Psoas muscle (tissue), 8 donors: ENCODE results near the gene OR2M4. TPM values are rescaled to one million over a fixed set of nuclear protein-coding genes. Genes with fewer than 3 reads are reported as not detected.

Source experiments
- ATAC-seq, 4 donors: fragments of 200-7000 bp; cut with Tn5 transposase; one replicate each; pipeline ENCODE4 v1.9.1; 2020; ENCODE audit warnings: moderate library complexity in 3 of 4, mild to moderate bottlenecking in 2 of 4
- DNase-seq, 2 donors: peaks; one replicate each; pipeline ENCODE4 v3.0.0-alpha.2; 2020
- H3K27ac ChIP-seq: fragments of 200-600 bp; one replicate; pipeline ENCODE4 v1.8.0; 2022
- H3K27me3 ChIP-seq, 3 donors: fragments of 200-600 bp in 1 of 3; one replicate each; pipeline versions ENCODE4 v1.6.1 to v1.8.0; 2013 to 2022; ENCODE audit warnings: low read length in 2 of 3, mild to moderate bottlenecking in 2 of 3, moderate library complexity in 1 of 3; ENCODE audit not compliant: insufficient read depth in 3 of 3
- H3K36me3 ChIP-seq, 2 donors: fragments of 200-600 bp in 1 of 2; one replicate each; pipeline versions ENCODE4 v1.6.1 to v1.8.0; 2013 to 2022; ENCODE audit warnings: low read depth in 1 of 2, mild to moderate bottlenecking in 1 of 2, moderate library complexity in 1 of 2; ENCODE audit not compliant: insufficient read depth in 1 of 2
- H3K4me1 ChIP-seq: fragments of 200-600 bp; one replicate; pipeline ENCODE4 v1.8.0; 2022
- H3K4me3 ChIP-seq: fragments of 200-600 bp; one replicate; pipeline ENCODE4 v1.8.0; 2022; ENCODE audit warnings: mild to moderate bottlenecking
- H3K9me3 ChIP-seq: fragments of 200-600 bp; one replicate; pipeline ENCODE4 v1.8.0; 2022
- WGBS, 3 donors: extraction: QIAGEN DNeasy Blood & Tissue Kit; methylation state at CpG; one replicate each; pipeline versions ENCODE4 v1.1.6 to v1.1.7; 2013; 5-methylcytosine and 5-hydroxymethylcytosine counted together
- intact Hi-C, 2 donors: fragments of 100-400 bp; cut with DNase I; formaldehyde crosslinking; loops; one replicate each; pipeline versions ENCODE4 v1.11.0 to v1.14.2; 2022
- long read RNA-seq, 2 donors: library from polyadenylated mRNA; unstranded; transcript quantifications; one replicate each; pipeline ENCODE4 v2.0.0, GENCODE V29; 2021
- polyA plus RNA-seq, 3 donors: library from polyadenylated mRNA; stranded (reverse); fragments of 200-250 nt; gene quantifications; one replicate each; pipeline ENCODE4 v1.2.3, GENCODE V29; 2013
- total RNA-seq, 4 donors: library from RNA; stranded (reverse); fragmentation: NEBNext Ultra II Directional in 2 of 4; extraction: Animal tissue kit (Norgen Biotek cat#: 25700) in 2 of 4; gene quantifications; one replicate each; pipeline versions ENCODE4 v1.2.1 to v1.2.4, GENCODE V29; 2021 to 2023
- TF ChIP-seq, protein P1 (sequence below): fragments of 200-600 bp; IDR thresholded peaks from one replicate; pipeline ENCODE4 v1.8.0; 2022; ENCODE audit warnings: antibody characterized with exemption
- donor health status: healthy with polysubstance abuse.
- donor health status: DM: no; HTN: no; CAD: no; lungs with moderate emphysema.
- donor health status: Bipolar disorder and iron deficiency.
- donor health status: healthy.
- donor health status: DM: yes; HTN: yes; CAD: no.
- donor health status: DM: no; HTN: no; CAD: no.
- donor health status: DM: no; HTN: no; CAD: no.
- donor health status: DM: yes; HTN: yes; CAD: no.

The OR2M4 gene, protein sequence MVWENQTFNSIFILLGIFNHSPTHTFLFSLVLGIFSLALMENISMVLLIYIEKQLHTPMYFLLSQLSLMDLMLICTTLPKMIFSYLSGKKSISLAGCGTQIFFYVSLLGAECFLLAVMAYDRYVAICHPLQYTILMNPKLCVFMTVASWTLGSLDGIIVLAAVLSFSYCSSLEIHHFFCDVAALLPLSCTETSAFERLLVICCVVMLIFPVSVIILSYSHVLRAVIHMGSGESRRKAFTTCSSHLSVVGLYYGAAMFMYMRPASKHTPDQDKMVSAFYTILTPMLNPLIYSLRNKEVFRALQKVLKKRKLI
- total RNA-seq (not detected), polyA plus RNA-seq (not detected)
- long read RNA-seq, donor 1 = 0 reads
- long read RNA-seq, donor 2 = 0 reads

- no peaks in the 10 kb centered on the region for H3K27me3 ChIP-seq
- H3K27ac ChIP-seq = no peak within 1 kb of the TSS
- intact Hi-C loops = no loop called here
- TF ChIP-seq, protein P1, sequence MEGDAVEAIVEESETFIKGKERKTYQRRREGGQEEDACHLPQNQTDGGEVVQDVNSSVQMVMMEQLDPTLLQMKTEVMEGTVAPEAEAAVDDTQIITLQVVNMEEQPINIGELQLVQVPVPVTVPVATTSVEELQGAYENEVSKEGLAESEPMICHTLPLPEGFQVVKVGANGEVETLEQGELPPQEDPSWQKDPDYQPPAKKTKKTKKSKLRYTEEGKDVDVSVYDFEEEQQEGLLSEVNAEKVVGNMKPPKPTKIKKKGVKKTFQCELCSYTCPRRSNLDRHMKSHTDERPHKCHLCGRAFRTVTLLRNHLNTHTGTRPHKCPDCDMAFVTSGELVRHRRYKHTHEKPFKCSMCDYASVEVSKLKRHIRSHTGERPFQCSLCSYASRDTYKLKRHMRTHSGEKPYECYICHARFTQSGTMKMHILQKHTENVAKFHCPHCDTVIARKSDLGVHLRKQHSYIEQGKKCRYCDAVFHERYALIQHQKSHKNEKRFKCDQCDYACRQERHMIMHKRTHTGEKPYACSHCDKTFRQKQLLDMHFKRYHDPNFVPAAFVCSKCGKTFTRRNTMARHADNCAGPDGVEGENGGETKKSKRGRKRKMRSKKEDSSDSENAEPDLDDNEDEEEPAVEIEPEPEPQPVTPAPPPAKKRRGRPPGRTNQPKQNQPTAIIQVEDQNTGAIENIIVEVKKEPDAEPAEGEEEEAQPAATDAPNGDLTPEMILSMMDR = no peak
- H3K36me3 ChIP-seq = no peaks in the 10 kb centered on the region
- ATAC-seq (no peak), DNase-seq (no peak)
- H3K4me1 ChIP-seq = no peaks in the 10 kb centered on the region
- no peaks in the 10 kb centered on the region for H3K9me3 ChIP-seq
- H3K4me3 ChIP-seq = no peak within 1 kb of the TSS
- 63 to 78% (median 71%) methylated on average over 2 of the region's 2 CpGs for WGBS, 3 donors
Measured at GRCh38 chr1:248231117-248231516, at the start of gene OR2M4. Gene OR2M4 (plus strand): TSS chr1:248231417. CDS start chr1:248238929, 7,512 bp downstream.

- WGBS, 3 donors = 62 to 77% (median 68%) methylated on average over 7 of the region's 7 CpGs
- intact Hi-C loops = no loop called here
- Histone ChIP-seq H3K36me3 (no peaks in the 10 kb centered on the region), H3K27me3 (no peaks in the 10 kb centered on the region), H3K9me3 (no peaks in the 10 kb centered on the region), H3K4me3 (no peak overlapping the region), H3K4me1 (no peaks in the 10 kb centered on the region), H3K27ac (no peak overlapping the region)
- TF ChIP-seq, protein P1 = no peak
- DNase-seq (no peak), ATAC-seq (no peak)
Measured at GRCh38 chr1:248183996-248184395, 47.2 kb upstream of the OR2M4 start.

DNA sequence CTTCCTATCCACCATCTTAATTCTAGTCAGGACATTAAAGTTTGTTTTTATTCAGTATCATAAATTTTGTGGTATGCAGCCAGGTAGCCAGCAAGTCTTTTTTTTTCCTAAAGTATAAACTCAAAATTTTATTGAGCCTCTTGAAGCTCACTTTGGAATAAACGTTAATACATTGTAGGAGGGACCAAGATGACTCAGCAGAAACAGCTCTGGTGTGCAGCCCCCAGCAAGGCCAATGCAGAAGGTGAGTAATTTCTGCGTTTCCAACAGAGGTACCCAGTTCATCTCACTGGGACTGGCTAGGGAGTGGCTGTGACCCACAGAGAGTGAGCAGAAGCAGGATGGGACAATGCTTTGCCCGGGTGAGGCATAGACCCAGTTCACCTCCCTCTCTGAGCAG, 43.9 kb upstream of the OR2M4 start:
- no peaks in the 10 kb centered on the region for H3K9me3 ChIP-seq
- no peaks in the 10 kb centered on the region for H3K27me3 ChIP-seq
- ATAC-seq = no peak
- no peak overlapping the region for H3K4me3 ChIP-seq
- H3K36me3 ChIP-seq = no peaks in the 10 kb centered on the region
- DNase-seq = no peak
- WGBS, 3 donors = 61 to 77% (median 64%) methylated on average over 3 of the region's 3 CpGs
- TF ChIP-seq, protein P1 = no peak
- intact Hi-C loops = no loop called here
- H3K27ac ChIP-seq = no peak overlapping the region
- no peaks in the 10 kb centered on the region for H3K4me1 ChIP-seq

GRCh38 chr1:248189026-248189425, 42.2 kb upstream of the OR2M4 start:
- H3K4me3 ChIP-seq = no peak overlapping the region
- H3K4me1 ChIP-seq = no peaks in the 10 kb centered on the region
- H3K36me3 ChIP-seq = no peaks in the 10 kb centered on the region
- no peak overlapping the region for H3K27ac ChIP-seq
- H3K27me3 ChIP-seq = no peaks in the 10 kb centered on the region
- ATAC-seq (no peak), DNase-seq (no peak)
- TF ChIP-seq, protein P1 = no peak
- intact Hi-C loops = no loop called here
- no peaks in the 10 kb centered on the region for H3K9me3 ChIP-seq
- 45 to 53% (median 46%) methylated on average over 11 of the region's 11 CpGs for WGBS, 3 donors

- no peak overlapping the region for H3K4me3 ChIP-seq
- WGBS, 3 donors = 50 to 64% (median 54%) methylated on average over 1 of the region's 1 CpG
- no peak overlapping the region for H3K27ac ChIP-seq
- peaks cover 3% of the 10 kb centered on the region for H3K9me3 ChIP-seq
- DNase-seq = no peak
- no peaks in the 10 kb centered on the region for H3K27me3 ChIP-seq
- intact Hi-C loops = no loop called here
- H3K36me3 ChIP-seq = no peaks in the 10 kb centered on the region
- TF ChIP-seq, protein P1 = no peak
- no peaks in the 10 kb centered on the region for H3K4me1 ChIP-seq
- no peak for ATAC-seq
Measured at GRCh38 chr1:248194117-248194516, 37.1 kb upstream of the OR2M4 start.
